Measurements from ENCODE around the gene FGF5. TPM values are rescaled to one million over a fixed set of nuclear protein-coding genes. Genes with fewer than 3 reads are reported as not detected.
"Not testable (repeated sequence)": the region's sequence is repeated elsewhere in the genome, so short reads cannot be mapped to it uniquely, and the experiment has no call there.

FGF5 gene
- total RNA-seq, 1 experiment from 2014 or later: 2.7 TPM

GRCh38 chr4:80253510-80253909, 13.0 kb upstream of the FGF5 start:
- DNase-seq (ENCODE audit: low read depth): no peak

GRCh38 chr4:80254114-80254513, 12.3 kb upstream of the FGF5 start:
- DNase-seq (ENCODE audit: low read depth): no peak

- peak; percentile 36 for DNase-seq (ENCODE audit: low read depth)
Observed at GRCh38 chr4:80255329-80256095, 11.0 kb upstream of the FGF5 start.

- no peak for DNase-seq (ENCODE audit: low read depth)
Observed at GRCh38 chr4:80257851-80258250, 8.6 kb upstream of the FGF5 start.

GRCh38 chr4:80259012-80259411, 7.5 kb upstream of the FGF5 start:
- no peak for DNase-seq (ENCODE audit: low read depth)

GRCh38 chr4:80259817-80260216, 6.6 kb upstream of the FGF5 start:
- no peak for DNase-seq (ENCODE audit: low read depth)

- DNase-seq (ENCODE audit: low read depth): no peak
Observed at GRCh38 chr4:80261989-80262600, 4.4 kb upstream of the FGF5 start.

- no peak for DNase-seq (ENCODE audit: low read depth)
Observed at GRCh38 chr4:80263541-80264351, 2.7 kb upstream of the FGF5 start.

GRCh38 chr4:80264352-80264647, 2.2 kb upstream of the FGF5 start:
- DNase-seq (ENCODE audit: low read depth): no peak

- no peak for DNase-seq (ENCODE audit: low read depth)
Observed at GRCh38 chr4:80264825-80265224, 1.6 kb upstream of the FGF5 start.

GRCh38 chr4:80265571-80266252, 752 bp upstream of the FGF5 start:
- DNase-seq (ENCODE audit: low read depth): peak; percentile 61

- peak; percentile 66 for DNase-seq (ENCODE audit: low read depth)
Observed at GRCh38 chr4:80266902-80267380, 477 bp downstream of the FGF5 start.

- DNase-seq (ENCODE audit: low read depth): peak; percentile 13
Observed at GRCh38 chr4:80268081-80268823, 1.8 kb downstream of the FGF5 start.

GRCh38 chr4:80268936-80269335, 2.5 kb downstream of the FGF5 start:
- DNase-seq (ENCODE audit: low read depth): no peak

- DNase-seq (ENCODE audit: low read depth): no peak
Observed at GRCh38 chr4:80270321-80270720, 3.9 kb downstream of the FGF5 start.

GRCh38 chr4:80270868-80271267, 4.4 kb downstream of the FGF5 start:
- DNase-seq (ENCODE audit: low read depth): no peak

GRCh38 chr4:80271801-80272200, 5.3 kb downstream of the FGF5 start:
- DNase-seq (ENCODE audit: low read depth): no peak

- DNase-seq (ENCODE audit: low read depth): no peak
Observed at GRCh38 chr4:80276931-80277330, 10.5 kb downstream of the FGF5 start.

GRCh38 chr4:80279751-80280150, 13.3 kb downstream of the FGF5 start:
- DNase-seq (ENCODE audit: low read depth): no peak

GRCh38 chr4:80286451-80286850, 20.0 kb downstream of the FGF5 start:
- DNase-seq (ENCODE audit: low read depth): no peak

- DNase-seq (ENCODE audit: low read depth): not testable (repeated sequence)
Observed at GRCh38 chr4:80290665-80291064, 24.2 kb downstream of the FGF5 start.

Data from HT1080 (cell line).